ENCODE results near the gene LPIN3.

Gene LPIN3

GRCh38 chr20:41367393-41367695 lies 26.7 kb downstream of the LPIN3 start:
- no peak for DNase-seq

GRCh38 chr20:41367956-41368355 lies 27.3 kb downstream of the LPIN3 start:
- DNase-seq, result no peak

DNA sequence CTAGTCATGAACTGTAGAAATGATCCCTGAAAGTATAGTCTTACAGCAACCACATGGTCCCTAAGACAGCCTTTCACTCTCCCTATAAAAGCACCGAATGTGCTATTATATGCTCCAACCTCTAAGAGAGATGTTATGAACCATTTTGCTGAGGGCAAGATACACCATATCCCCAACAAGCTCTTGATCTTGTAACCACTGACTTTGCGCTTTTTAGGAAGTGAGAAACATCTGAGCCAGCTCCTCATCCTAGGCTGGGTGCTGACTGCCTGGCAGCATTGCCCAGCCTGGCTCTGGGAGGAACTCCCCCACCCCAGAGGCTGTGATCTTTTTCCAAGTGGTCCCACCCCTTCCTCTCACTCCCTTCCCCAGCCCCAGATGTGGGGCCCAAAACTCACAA lies 29.1 kb downstream of the LPIN3 start:
- no peak for DNase-seq

- no peak for DNase-seq
These were observed 29.6 kb downstream of the LPIN3 start for GRCh38 chr20:41370176-41370575.

- no peak for DNase-seq
These were observed 30.8 kb downstream of the LPIN3 start for GRCh38 chr20:41371371-41371770.

GRCh38 chr20:41373251-41373783 lies 32.7 kb downstream of the LPIN3 start:
- no peak for DNase-seq

DNA sequence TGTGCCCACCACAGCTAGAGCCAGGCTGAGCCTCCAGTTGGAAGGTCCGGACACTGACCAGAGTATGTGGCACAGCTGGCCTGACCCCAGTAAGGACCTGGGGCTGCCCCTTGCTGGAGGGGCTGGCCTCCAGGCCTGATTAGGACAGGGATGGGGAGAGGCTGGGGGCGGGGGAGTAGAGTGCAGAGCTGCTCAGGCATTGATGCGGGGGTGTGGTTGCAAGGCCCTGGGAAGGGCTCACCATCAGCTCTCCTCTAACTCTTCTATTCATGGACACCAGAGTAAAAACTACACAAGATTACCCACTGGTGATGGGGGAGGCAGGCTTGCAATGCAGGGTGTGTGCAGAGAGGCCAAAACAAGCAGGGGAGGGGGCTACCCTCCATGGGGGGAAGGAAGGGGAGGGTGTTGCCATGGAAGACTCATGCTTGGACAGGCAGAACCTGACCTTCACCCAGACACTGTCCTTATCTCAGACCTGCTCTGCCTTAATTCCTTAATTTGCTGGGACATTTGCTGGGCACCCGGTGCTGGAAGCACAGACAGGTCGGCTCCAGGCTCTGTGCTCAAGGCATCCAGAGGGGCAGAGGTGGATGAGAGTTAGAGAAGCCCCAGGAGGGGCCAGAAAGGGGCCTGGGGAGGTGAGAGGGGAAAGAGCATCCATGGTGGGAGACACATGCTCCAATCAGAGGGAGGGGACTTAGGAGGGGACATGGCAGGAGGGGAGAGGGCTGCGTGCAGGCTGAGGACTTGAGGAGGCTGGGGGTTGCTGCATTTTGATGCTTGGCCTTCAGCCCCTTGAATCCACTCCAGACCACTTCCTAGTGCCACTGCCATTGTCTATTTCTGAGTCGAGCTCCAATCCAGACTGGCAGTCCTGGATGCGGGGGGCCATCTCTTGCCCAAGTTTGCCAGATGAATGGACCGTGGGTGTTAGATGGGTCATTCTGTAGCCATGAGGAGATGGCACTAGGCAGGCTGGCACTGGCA lies 33.6 kb downstream of the LPIN3 start:
- DNase-seq, result no peak

DNA sequence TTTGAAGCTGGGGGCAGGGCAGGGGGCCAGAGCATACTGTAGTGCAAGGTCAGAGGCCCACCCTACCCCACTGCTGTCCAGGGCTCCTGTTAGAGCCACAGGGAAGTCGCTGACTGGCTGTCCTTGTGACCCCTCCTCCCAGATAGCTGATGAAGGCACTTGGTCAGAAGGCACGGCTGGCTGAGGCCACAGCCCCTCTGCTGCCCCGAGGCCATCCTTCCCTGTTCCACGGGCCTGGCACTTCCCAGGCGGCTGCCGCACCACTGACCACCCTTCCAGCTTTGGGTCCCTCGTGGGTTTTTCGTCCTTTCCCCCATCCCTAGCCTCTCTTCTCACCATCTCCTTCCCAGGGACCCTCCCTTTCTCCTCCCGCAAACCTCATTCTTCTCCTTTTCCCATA lies 35.2 kb downstream of the LPIN3 start:
- no peak for DNase-seq

- DNase-seq, result no peak
These were observed 35.7 kb downstream of the LPIN3 start for GRCh38 chr20:41376349-41376748.

DNA sequence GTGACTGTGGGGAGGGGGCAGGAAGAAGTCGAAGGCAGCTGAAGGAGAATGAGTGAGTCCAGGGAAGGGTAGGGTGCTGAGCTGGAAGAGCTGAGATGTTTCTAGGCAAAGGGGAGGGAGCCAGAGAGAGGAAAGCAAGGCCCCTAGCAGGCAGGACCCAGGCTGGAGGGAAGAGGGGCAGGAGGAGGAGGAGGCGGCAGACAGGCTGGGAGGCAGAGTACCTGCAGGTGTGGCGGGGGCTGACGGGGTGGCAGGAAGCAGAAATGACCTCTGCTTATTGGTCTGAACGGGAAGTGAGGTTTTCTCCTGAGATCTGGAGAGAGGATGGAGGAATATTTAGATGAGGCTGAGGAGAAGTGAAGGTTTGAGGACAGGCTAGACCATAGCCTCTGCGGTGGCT lies 36.7 kb downstream of the LPIN3 start:
- DNase-seq, result no peak

GRCh38 chr20:41379551-41379950 lies 38.9 kb downstream of the LPIN3 start:
- DNase-seq, result no peak

DNA sequence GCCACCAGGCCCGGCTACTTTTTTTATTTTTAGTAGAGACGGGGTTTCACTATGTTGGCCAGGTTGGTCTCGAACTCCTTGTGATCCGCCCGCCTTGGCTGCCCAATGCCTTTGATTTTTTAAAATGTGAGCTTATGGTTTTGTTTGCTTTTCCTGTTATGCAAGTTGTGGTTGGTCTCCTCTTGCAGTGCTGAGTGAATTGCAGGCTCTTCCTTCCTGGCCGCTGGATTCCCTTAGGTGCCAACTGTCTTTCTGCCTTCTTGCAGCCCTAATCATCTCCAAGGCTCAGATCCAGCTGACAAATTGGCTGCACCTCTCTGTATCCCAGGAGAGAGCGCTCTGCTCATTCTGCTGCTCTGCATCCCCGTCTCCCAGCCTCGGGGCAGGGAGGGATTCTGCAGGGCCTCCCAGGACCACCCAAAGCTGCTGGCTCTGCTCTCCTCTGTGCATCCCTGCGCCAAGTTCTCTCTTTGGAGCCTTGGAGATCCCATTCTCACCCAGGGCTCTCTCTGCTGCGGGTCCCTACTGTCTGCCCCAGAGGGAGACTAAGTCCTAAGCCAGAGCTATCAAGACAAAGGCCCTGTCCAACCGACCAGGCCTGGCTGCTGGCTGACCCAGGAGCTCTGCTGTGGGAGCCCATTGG lies 40.1 kb downstream of the LPIN3 start:
- DNase-seq, result no peak

DNA sequence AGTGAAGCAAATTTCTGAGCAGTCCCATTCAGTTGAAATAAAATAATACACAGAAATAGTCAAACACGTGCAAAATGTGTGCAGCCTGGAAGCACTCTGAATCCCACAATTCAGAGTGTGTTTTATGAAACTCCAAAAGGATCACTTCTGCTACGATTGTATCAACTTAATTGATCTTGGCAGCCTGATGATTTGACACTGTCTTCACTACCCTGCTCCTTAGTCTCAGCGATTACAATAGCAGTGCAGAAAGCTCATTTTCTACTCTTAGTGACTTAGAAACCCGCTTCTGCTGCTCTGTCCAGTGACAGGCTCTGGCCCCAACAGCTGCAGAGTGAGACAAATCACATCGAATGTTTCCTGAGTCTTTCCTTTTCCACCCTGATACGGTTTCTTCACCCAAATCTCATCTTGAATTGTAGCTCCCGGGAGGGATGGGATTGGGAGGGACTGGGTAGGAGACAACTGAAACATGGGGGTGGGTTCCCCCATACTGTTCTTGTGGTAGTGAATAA lies 42.2 kb downstream of the LPIN3 start:
- no peak for DNase-seq

DNA sequence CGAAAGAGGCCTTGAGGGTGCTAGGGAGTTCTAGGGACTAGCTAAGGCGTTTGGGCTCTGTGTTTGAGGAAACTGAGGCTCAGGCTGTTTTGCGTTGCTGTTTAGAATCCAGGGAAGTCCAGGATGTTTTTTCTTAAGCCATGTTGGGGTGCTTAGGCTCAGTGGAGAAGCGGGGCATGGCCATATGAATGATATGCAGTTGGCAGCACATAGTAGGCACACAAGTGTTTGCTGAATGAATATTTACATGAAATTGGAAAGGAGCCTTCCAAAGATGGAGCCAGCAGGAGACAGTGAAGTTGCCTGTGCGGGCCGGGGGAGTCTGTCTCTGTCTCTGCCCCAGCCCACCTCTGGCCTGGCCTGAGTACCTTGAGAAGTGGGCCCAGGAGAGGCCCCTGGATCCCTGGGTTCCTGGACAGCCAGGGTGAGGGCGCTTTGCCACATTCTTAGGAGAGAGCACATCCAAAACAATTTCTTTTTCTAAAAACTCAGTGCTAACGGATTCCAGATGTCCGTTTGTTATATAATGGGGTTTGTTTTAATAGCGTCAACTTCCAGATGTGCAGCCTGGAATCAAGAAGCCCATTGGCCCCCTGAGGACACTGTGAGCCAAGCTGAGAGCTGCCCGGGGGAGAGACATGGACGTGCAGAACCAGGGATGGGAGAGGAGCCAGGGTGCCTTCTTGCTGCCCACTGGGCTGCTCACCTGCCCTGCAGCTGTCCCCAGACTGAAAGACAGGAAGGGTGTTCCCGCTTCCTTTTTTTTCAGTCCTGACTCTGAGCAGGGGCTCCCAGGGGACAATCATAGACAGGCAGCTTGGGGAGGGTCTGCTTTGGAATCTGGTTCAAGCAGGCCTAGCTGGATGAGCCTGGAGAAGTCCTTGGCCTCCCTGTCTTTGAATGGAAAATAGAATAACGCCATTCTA lies 46.1 kb downstream of the LPIN3 start:
- DNase-seq, result no peak

DNA sequence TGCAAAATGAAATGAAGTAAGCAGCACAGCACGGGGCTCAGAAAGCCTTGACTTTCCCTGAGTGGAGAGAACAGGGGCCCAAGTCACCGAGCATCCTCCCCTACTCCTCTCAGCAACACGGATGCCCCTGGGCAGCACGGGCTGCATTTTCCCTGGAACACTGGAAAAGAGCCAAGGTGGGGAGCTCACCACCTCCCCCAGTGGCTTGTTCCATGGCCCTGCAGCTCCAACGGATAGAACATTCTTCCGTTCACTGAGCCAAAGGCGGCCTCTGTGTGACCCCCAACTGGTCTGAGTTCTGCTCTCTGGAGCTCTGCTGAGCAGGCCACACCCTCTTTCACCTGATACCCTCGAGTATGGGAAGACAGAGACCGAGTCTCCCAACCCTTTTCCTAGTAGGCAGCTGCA lies 46.8 kb downstream of the LPIN3 start:
- DNase-seq, result no peak

DNA sequence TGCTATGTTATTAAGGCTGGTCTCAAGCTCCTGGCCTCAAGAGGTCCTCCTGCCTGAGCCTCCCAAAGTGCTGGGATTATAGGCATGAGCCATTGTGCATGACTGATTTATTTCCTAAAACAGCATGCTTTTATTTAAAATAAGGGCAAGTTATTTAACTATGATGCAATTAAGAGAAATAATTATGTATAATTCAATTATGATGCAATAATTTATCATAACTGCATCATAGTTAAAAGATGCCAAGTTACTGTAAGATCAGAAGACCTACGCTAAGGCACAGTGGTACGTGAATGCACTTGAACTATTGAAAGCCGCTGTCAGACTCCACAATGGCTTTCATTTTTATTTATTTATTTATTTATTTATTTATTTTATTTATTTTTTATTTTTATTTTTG lies 50.3 kb downstream of the LPIN3 start:
- no peak for DNase-seq

GRCh38 chr20:41391587-41392001 lies 51.0 kb downstream of the LPIN3 start:
- no peak for DNase-seq

DNA sequence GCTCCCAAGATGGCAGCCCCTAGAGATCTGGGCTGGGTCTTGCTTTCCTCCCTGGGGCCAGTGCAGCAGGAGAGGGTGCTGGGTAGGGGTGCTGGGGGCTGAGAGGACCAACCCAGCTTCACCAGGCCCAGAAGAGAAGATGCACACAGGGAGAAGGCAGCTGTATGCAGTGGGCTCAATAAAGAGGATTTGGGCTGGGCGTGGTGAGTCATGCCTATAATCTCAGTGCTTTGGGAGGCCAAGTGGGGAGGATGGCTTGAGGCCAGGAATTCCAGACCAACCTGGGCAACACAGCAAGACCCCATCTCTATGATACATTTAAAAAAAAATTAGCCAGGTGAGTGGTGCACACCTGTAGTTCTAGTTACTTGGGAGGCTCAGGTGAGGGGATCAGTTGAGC lies 51.7 kb downstream of the LPIN3 start:
- DNase-seq, result no peak

DNA sequence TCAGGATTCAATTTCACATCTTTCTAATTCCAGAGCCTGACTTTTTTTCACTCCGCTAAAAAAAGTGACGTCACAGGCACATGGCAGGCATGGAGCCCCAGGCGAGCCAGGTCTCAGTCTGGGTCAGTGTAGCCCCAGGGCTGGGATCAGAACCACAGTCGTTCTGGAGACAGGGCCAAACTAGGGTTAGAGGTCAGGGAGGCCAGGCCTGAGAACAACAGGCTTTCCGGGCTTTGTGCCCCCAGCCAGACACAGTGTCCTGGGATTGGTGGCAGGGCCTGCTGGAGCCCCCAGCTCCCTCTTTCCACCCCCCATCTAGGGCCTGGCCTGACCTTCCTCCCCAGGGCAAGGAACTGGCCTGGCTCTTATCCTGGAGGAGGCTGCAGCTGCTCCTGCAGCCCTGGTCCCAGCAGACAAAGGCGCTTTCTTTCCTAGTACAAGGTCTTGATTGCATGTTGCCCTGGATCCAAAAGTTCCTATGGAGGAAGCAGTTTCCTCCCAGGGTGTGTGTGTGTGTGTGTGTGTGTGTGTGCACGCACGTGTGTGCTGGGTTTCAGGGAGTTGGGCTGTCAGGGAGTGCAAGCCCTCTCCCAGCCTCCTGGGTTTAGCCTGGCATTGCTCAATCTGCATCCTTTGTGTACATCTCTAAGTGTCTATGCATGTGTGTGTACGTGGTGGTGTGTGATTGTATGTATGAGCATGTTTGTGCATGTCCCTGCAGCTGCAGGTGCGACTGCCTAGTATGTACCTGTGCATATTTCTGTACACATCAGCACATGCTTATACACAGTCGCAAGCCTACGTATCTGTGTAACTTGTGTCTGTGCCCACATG lies 52.5 kb downstream of the LPIN3 start:
- DNase-seq, result no peak

GRCh38 chr20:41393705-41394066 lies 53.1 kb downstream of the LPIN3 start:
- DNase-seq, result no peak

DNA sequence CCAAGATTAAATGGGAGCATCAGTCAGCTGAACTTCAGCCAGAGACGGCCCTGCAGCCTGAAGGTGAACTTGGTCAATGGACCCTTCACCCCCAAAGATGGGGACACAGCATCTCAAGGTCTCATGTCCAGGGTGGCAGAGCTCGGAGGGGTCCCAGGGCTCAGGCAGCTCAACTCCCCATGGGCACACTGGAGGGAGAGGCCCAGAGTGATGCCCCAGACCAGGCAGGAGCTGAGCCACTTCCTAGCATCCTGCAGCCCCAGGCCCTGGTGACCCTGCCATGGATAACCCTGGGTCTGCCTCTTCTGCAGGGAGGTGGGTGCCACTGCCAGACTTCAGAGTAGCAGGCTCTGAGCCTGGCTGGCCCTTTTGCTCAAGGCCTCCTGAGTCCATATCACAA lies 53.5 kb downstream of the LPIN3 start:
- no peak for DNase-seq

All from activated CD4-positive, alpha-beta T cell treated with anti-CD3 and anti-CD28 coated beads, Interleukin-2, Interleukin-6, amounts not matched to agents 100 ng/mL and 50 ng/mL, durations not matched to agents 16 hours and 8 hours (primary cell).